ENCODE data around the gene GALNT9. TPM values are rescaled to one million over a fixed set of nuclear protein-coding genes. Genes with fewer than 3 reads are reported as not detected.
A peak's percentile ranks its signal among the peaks of the same experiment; 100 is the strongest.

The GALNT9 gene
- total RNA-seq, 6 experiments from 2014 or later: not detected

GRCh38 chr12:132344601-132345000 is 15.2 kb upstream of the GALNT9 start:
- H3K4me3 ChIP-seq: no peak overlapping the region
- DNase-seq: no peak
- intact Hi-C loops (cut with DNase I): no loop called here
- no peak for ATAC-seq
- no peaks in the 10 kb centered on the region for H3K4me1 ChIP-seq
- WGBS (ENCODE audit: insufficient coverage, low coverage, low lambda C conversion rate, missing lambda C conversion rate): 78% methylated on average over 14 of the region's 23 CpGs
- H3K27me3 ChIP-seq: no peaks in the 10 kb centered on the region
- no peak overlapping the region for H3K27ac ChIP-seq
- H3K9me3 ChIP-seq: no peaks in the 10 kb centered on the region
- TF ChIP-seq POLR2A (IDR thresholded peaks at IDR 0.05): no peak
- TF ChIP-seq CTCF (IDR thresholded peaks at IDR 0.05): no peak
- no peaks in the 10 kb centered on the region for H3K36me3 ChIP-seq

DNA sequence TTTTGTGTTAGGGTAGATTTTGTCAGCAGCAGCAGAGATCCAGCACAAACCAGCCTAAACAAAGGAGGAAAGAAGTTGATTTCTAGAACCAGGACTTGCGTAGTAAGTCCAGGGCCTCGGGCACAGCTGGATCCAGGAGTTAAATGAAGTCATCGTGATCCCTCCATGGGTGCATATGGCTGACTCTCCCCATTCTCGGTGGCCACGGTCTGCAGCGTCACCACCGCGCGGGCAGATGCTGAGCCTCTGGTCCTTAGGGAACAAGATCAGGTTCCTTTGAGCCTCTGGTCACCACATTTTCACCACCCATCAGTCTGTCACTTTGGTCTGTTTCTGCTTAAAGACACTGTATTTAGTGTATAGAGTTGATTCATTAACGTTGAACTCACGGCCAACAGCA is 14.8 kb upstream of the GALNT9 start:
- whole genome bisulfite sequencing (ENCODE audit: insufficient coverage, low coverage, low lambda C conversion rate, missing lambda C conversion rate): 78% methylated on average over 6 of the region's 11 CpGs
- no peaks in the 10 kb centered on the region for H3K9me3 ChIP-seq
- H3K4me1 ChIP-seq: no peaks in the 10 kb centered on the region
- intact Hi-C loops (cut with DNase I): no loop called here
- no peaks in the 10 kb centered on the region for H3K36me3 ChIP-seq
- TF ChIP-seq POLR2A (IDR thresholded peaks at IDR 0.05) (no peak), CTCF (IDR thresholded peaks at IDR 0.05) (no peak)
- no peak for ATAC-seq
- H3K27ac ChIP-seq: no peak overlapping the region
- DNase-seq: no peak
- H3K27me3 ChIP-seq: no peaks in the 10 kb centered on the region
- no peak overlapping the region for H3K4me3 ChIP-seq

- no peak for DNase-seq
- Histone ChIP-seq H3K27me3 (no peaks in the 10 kb centered on the region), H3K4me3 (no peak overlapping the region), H3K4me1 (no peaks in the 10 kb centered on the region), H3K36me3 (no peaks in the 10 kb centered on the region), H3K9me3 (no peaks in the 10 kb centered on the region), H3K27ac (no peak overlapping the region)
- TF ChIP-seq POLR2A (IDR thresholded peaks at IDR 0.05) (no peak), CTCF (IDR thresholded peaks at IDR 0.05) (no peak)
- WGBS (ENCODE audit: insufficient coverage, low coverage, low lambda C conversion rate, missing lambda C conversion rate): 50% methylated on average over 8 of the region's 23 CpGs
- intact Hi-C loops (cut with DNase I): no loop called here
- ATAC-seq: no peak
These were observed 14.1 kb upstream of the GALNT9 start for GRCh38 chr12:132343294-132344004.

- peak in 3 of 4 donors; percentile 3 to 42 (median 29) for ATAC-seq
- no peak for DNase-seq
- Histone ChIP-seq H3K36me3 (no peaks in the 10 kb centered on the region), H3K27ac (no peak overlapping the region), H3K4me1 (no peaks in the 10 kb centered on the region), H3K4me3 (no peak overlapping the region), H3K27me3 (no peaks in the 10 kb centered on the region), H3K9me3 (no peaks in the 10 kb centered on the region)
- WGBS (ENCODE audit: insufficient coverage, low coverage, low lambda C conversion rate, missing lambda C conversion rate): 49% methylated on average over 20 of the region's 24 CpGs
- TF ChIP-seq CTCF (IDR thresholded peaks at IDR 0.05): peak in 1 of 4 donors; percentile 9
- no peak for TF ChIP-seq POLR2A (IDR thresholded peaks at IDR 0.05)
- intact Hi-C loops (cut with DNase I): no loop called here
These were observed 13.2 kb upstream of the GALNT9 start for GRCh38 chr12:132342251-132343227.

Data from right lobe of liver (tissue), 6 donors.